ENCODE results near the gene TGFBRAP1.

- TF ChIP-seq CTCF (IDR thresholded peaks at IDR 0.05) (no peak), EP300 (IDR thresholded peaks at IDR 0.05) (no peak), POLR2A (IDR thresholded peaks at IDR 0.05) (no peak)
These were observed 5.4 kb downstream of the TGFBRAP1 start for GRCh38 chr2:105324101-105324500.

Data from stomach (tissue), 4 donors.